Bronchial epithelial cell (primary cell): Measurements from ENCODE around the gene QSOX1. TPM values are rescaled to one million over a fixed set of nuclear protein-coding genes. Genes with fewer than 3 reads are reported as not detected.

ENCODE experiments used
- DNase-seq: peaks from one replicate; pipeline ENCODE4 v3.0.0-alpha.2; 2010; ENCODE audit warnings: low read depth
- FAIRE-seq: peaks from 2 replicates; lab custom pipeline; 2011; peaks lifted over from hg19 to GRCh38; lab: Jason Lieb, UNC
- H3K27me3 ChIP-seq: 2 replicates; pipeline ENCODE4 v1.5.1; 2011; ENCODE audit warnings: low read length; ENCODE audit not compliant: control insufficient read depth, insufficient read depth
- H3K36me3 ChIP-seq: 2 replicates; pipeline ENCODE4 v1.5.1; 2011; ENCODE audit warnings: low read length; ENCODE audit not compliant: control insufficient read depth, insufficient read depth
- H3K4me3 ChIP-seq: 2 replicates; pipeline ENCODE4 v1.5.1; 2011; ENCODE audit warnings: mild to moderate bottlenecking, low read depth, low read length, control low read depth
- CTCF ChIP-seq: IDR thresholded peaks from 2 replicates; pipeline ENCODE4 v1.5.1; 2011; ENCODE audit warnings: mild to moderate bottlenecking, moderate library complexity, low read length, control low read depth, inconsistent platforms; ENCODE audit not compliant: insufficient read depth, severe bottlenecking
- total RNA-seq: library from RNA; depleted of rRNA; stranded (reverse); fragments of >200 nt; gene quantifications from 2 replicates; pipeline ENCODE4 v1.2.1, GENCODE V29; 2014

QSOX1 gene
- total RNA-seq, 1 donor from 2014 or later, result 134 TPM

GRCh38 chr1:180243517-180244221, 89.0 kb downstream of the QSOX1 start:
- Histone ChIP-seq H3K27me3 (peaks cover 21% of the 10 kb centered on the region), H3K36me3 (no peaks in the 10 kb centered on the region), H3K4me3 (no peak overlapping the region)
- DNase-seq (no peak), FAIRE-seq (no peak)
- no peak for TF ChIP-seq CTCF

- DNase-seq, result no peak
- Histone ChIP-seq H3K36me3 (no peaks in the 10 kb centered on the region), H3K4me3 (no peak overlapping the region), H3K27me3 (peaks cover 12% of the 10 kb centered on the region)
- no peak for TF ChIP-seq CTCF
- FAIRE-seq, result no peak
These were observed 90.2 kb downstream of the QSOX1 start for GRCh38 chr1:180244840-180245239.

GRCh38 chr1:180246579-180246978, 91.9 kb downstream of the QSOX1 start:
- no peaks in the 10 kb centered on the region for H3K36me3 ChIP-seq
- no peak for TF ChIP-seq CTCF
- H3K4me3 ChIP-seq, result no peak overlapping the region
- no peak for FAIRE-seq
- H3K27me3 ChIP-seq, result peaks cover 4% of the 10 kb centered on the region
- DNase-seq, result no peak

GRCh38 chr1:180247061-180247460, 92.4 kb downstream of the QSOX1 start:
- DNase-seq (peak; percentile 39), FAIRE-seq (no peak)
- H3K4me3 ChIP-seq, result no peak overlapping the region
- peaks cover 4% of the 10 kb centered on the region for H3K27me3 ChIP-seq
- H3K36me3 ChIP-seq, result no peaks in the 10 kb centered on the region
- no peak for TF ChIP-seq CTCF

- Histone ChIP-seq H3K27me3 (peaks cover 4% of the 10 kb centered on the region), H3K4me3 (no peak overlapping the region), H3K36me3 (no peaks in the 10 kb centered on the region)
- DNase-seq (no peak), FAIRE-seq (no peak)
- TF ChIP-seq CTCF, result no peak
These were observed 92.9 kb downstream of the QSOX1 start for GRCh38 chr1:180247580-180247979.

- Histone ChIP-seq H3K36me3 (no peaks in the 10 kb centered on the region), H3K4me3 (no peak overlapping the region), H3K27me3 (peaks cover 4% of the 10 kb centered on the region)
- FAIRE-seq, result no peak
- no peak for TF ChIP-seq CTCF
- no peak for DNase-seq
These were observed 93.5 kb downstream of the QSOX1 start for GRCh38 chr1:180248176-180248575.
